Panc1 (cell line): Measurements from ENCODE around the gene TRIM4. TPM values are rescaled to one million over a fixed set of nuclear protein-coding genes. Genes with fewer than 3 reads are reported as not detected.
"Not testable (repeated sequence)": the region's sequence is repeated elsewhere in the genome, so short reads cannot be mapped to it uniquely, and the experiment has no call there.

Source experiments
- ATAC-seq: fragments of 200-7000 bp; cut with Tn5 transposase; 2 replicates; pipeline ENCODE4 v1.9.1; 2020; ENCODE audit warnings: mild to moderate bottlenecking, moderate library complexity
- BruUV-seq: library from RNA; stranded (reverse); fragments of 400-500 nt; replicated peaks from 2 replicates; lab custom pipeline; 2021; lab: Mats Ljungman, UMichigan
- CTCF ChIA-PET: fragments of 300-600 bp; sonication (Branson Sonifier 250); formaldehyde crosslinking; loops from one replicate; lab custom pipeline; 2022; ENCODE audit warnings: antibody characterized with exemption; lab: Charles Lee
- POLR2A ChIA-PET: fragments of 300-600 bp; sonication (Branson Sonifier 250); formaldehyde crosslinking; loops from one replicate; lab custom pipeline; 2022; ENCODE audit warnings: antibody characterized with exemption; lab: Charles Lee
- DNase-seq: peaks from one replicate; pipeline ENCODE4 v3.0.0-alpha.2; 2010; ENCODE audit warnings: low read depth, low spot score
- H3K27ac ChIP-seq: 2 replicates; pipeline ENCODE4 v1.5.1; 2011; ENCODE audit warnings: mild to moderate bottlenecking, low read length, inconsistent platforms
- H3K27me3 ChIP-seq: fragments of 200-500 bp; sonication (Bioruptor generic); 2 replicates; pipeline ENCODE4 v1.6.0; 2014; ENCODE audit warnings: low read length, inconsistent platforms; ENCODE audit not compliant: control insufficient read depth, insufficient read depth
- H3K36me3 ChIP-seq: fragments of 200-500 bp; sonication (Bioruptor generic); 2 replicates; pipeline ENCODE4 v1.5.1; 2014; ENCODE audit warnings: inconsistent platforms, mild to moderate bottlenecking, low read length, moderate library complexity; ENCODE audit not compliant: control insufficient read depth, insufficient read depth
- H3K4me1 ChIP-seq: 2 replicates; pipeline ENCODE4 v1.5.1; 2011; ENCODE audit warnings: inconsistent platforms, mild to moderate bottlenecking, low read length, moderate library complexity; ENCODE audit not compliant: control insufficient read depth, insufficient read depth
- H3K4me3 ChIP-seq, 2 experiments: 2 replicates each; pipeline ENCODE4 v1.5.1; 2011 to 2012; ENCODE audit warnings: low read depth in 2 of 2, low read length in 2 of 2, mild to moderate bottlenecking in 2 of 2, inconsistent platforms in 1 of 2, moderate library complexity in 1 of 2
- H3K9me3 ChIP-seq: fragments of 200-500 bp; sonication (Bioruptor generic); 2 replicates; pipeline ENCODE4 v1.5.1; 2014; ENCODE audit warnings: low read depth, mild to moderate bottlenecking, inconsistent platforms, low read length, moderate library complexity; ENCODE audit not compliant: control insufficient read depth, insufficient read depth
- CTCF ChIP-seq: fragments of 450-650 bp; IDR thresholded peaks from 2 replicates; pipeline ENCODE4 v1.5.1; 2017; ENCODE audit warnings: mild to moderate bottlenecking
- POLR2AphosphoS5 ChIP-seq: IDR thresholded peaks from 2 replicates; pipeline ENCODE4 v1.6.1; 2012; ENCODE audit warnings: mild to moderate bottlenecking, low read depth, low read length, moderate library complexity
- REST ChIP-seq, 2 experiments: IDR thresholded peaks; 2 replicates each; pipeline ENCODE4 v1.6.1; 2011 to 2012; ENCODE audit warnings: low read depth in 2 of 2, control low read depth in 1 of 2, low read length in 1 of 2, mild to moderate bottlenecking in 1 of 2, moderate library complexity in 1 of 2; ENCODE audit not compliant: insufficient read depth in 1 of 2
- SIN3A ChIP-seq: IDR thresholded peaks from 2 replicates; pipeline ENCODE4 v1.6.1; 2012; ENCODE audit warnings: low read depth, mild to moderate bottlenecking, low read length, moderate library complexity, borderline replicate concordance; ENCODE audit not compliant: insufficient read depth
- TCF7L2 ChIP-seq: IDR thresholded peaks from 2 replicates; pipeline ENCODE4 v1.6.1; 2011; ENCODE audit warnings: mild to moderate bottlenecking, low read depth, low read length, inconsistent platforms
- in situ Hi-C: cut with HindIII; loops from 2 replicates; pipeline ENCODE4 v1.10.0; 2016; ENCODE audit warnings: low sequenced_read_pairs, low pct_unique_long_range_greater_than_20kb
- intact Hi-C: fragments of 100-400 bp; cut with micrococcal nuclease; formaldehyde crosslinking; loops from one replicate; pipeline ENCODE4 v1.10.0; 2022; ENCODE audit not compliant: unreplicated experiment
- total RNA-seq: library from RNA; stranded (reverse); gene quantifications from one replicate; pipeline ENCODE4 v1.2.1, GENCODE V29; 2021; ENCODE audit not compliant: unreplicated experiment

Gene TRIM4
- total RNA-seq, 1 experiment from 2014 or later = 28.1 TPM

GRCh38 chr7:99958564-99959227 lies 39.4 kb upstream of the TRIM4 start:
- ATAC-seq (peak; percentile 26; the same call in 1 of the 2 replicates), DNase-seq (no peak)
- Histone ChIP-seq H3K4me1 (no peaks in the 10 kb centered on the region), H3K27ac (no peak overlapping the region; the same call in 1 of the 2 replicates), H3K36me3 (no peaks in the 10 kb centered on the region), H3K27me3 (peaks cover 28% of the 10 kb centered on the region), H3K4me3 (peak overlapping the region in 1 of 2 experiments; percentile 40; a peak in 2 of 4 replicates), H3K9me3 (no peaks in the 10 kb centered on the region)
- POLR2A ChIA-PET = no interaction called here
- CTCF ChIA-PET = no interaction called here
- in situ Hi-C loops (no loop called here), intact Hi-C loops (no loop called here)
- TF ChIP-seq REST (IDR thresholded peaks at IDR 0.05; ENCODE audit: insufficient read depth in 1 of 2, low read depth in 2 of 2, low read length in 1 of 2) (no peak), POLR2AphosphoS5 (no peak)
- no TSS peak for BruUV-seq

GRCh38 chr7:99955247-99955646 lies 35.9 kb upstream of the TRIM4 start:
- CTCF ChIA-PET = interaction anchor here (0.7 kb wide), 1 partner anchor 36 kb away, joined by 4 read pairs; no protein-coding TSS in a partner anchor
- TF ChIP-seq TCF7L2 (no peak), SIN3A (no peak), REST (IDR thresholded peaks at IDR 0.05; ENCODE audit: insufficient read depth in 1 of 2, low read depth in 2 of 2, low read length in 1 of 2) (no peak), POLR2AphosphoS5 (no peak), CTCF (no peak)
- POLR2A ChIA-PET = no interaction called here
- BruUV-seq = no TSS peak
- ATAC-seq = no peak
- in situ Hi-C loops (no loop called here), intact Hi-C loops (no loop called here)
- Histone ChIP-seq H3K36me3 (no peaks in the 10 kb centered on the region), H3K27ac (no peak overlapping the region), H3K27me3 (peaks cover 11% of the 10 kb centered on the region), H3K9me3 (no peaks in the 10 kb centered on the region), H3K4me3 (no peak overlapping the region), H3K4me1 (no peaks in the 10 kb centered on the region)
- DNase-seq = no peak

- ATAC-seq, in situ Hi-C loops, H3K4me3 ChIP-seq, H3K27me3 ChIP-seq, BruUV-seq, H3K9me3 ChIP-seq, H3K4me1 ChIP-seq, H3K27ac ChIP-seq, POLR2A ChIA-PET, H3K36me3 ChIP-seq, DNase-seq, intact Hi-C loops, CTCF ChIA-PET: not testable (repeated sequence)
These were observed 35.3 kb upstream of the TRIM4 start for GRCh38 chr7:99954643-99955042.
